ENCODE measurements around the gene TNFRSF17. TPM values are rescaled to one million over a fixed set of nuclear protein-coding genes. Genes with fewer than 3 reads are reported as not detected.
"Not testable (repeated sequence)": the region's sequence is repeated elsewhere in the genome, so short reads cannot be mapped to it uniquely, and the experiment has no call there.

Gene TNFRSF17
- total RNA-seq, 2 donors from 2014 or later = not detected

DNA sequence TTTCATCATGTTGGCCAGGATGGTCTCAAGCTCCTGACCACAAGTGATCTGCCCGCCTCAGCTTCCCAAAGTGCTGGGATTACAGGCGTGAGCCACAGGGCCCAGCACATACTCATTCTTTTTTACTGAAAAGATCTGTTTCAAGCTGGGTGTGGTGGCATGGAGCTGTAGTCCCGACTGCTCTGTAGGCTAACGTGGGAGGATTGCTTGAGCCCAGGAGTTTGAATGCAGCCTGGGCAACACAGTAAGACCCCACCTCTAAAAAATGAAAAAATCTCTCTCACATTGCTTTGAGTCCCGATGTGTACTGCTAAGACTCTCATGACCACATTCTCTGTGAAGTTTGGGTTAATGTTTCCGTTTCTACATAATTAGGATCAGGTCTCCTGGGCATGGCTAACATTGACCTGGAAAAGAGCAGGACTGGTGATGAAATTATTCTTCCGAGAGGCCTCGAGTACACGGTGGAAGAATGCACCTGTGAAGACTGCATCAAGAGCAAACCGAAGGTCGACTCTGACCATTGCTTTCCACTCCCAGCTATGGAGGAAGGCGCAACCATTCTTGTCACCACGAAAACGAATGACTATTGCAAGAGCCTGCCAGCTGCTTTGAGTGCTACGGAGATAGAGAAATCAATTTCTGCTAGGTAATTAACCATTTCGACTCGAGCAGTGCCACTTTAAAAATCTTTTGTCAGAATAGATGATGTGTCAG lies 2.3 kb downstream of the TNFRSF17 start:
- H3K27me3 ChIP-seq = no peaks in the 10 kb centered on the region
- H3K9me3 ChIP-seq = no peaks in the 10 kb centered on the region
- H3K36me3 ChIP-seq = no peaks in the 10 kb centered on the region
- no peak overlapping the region for H3K4me3 ChIP-seq
- TF ChIP-seq, protein P1, sequence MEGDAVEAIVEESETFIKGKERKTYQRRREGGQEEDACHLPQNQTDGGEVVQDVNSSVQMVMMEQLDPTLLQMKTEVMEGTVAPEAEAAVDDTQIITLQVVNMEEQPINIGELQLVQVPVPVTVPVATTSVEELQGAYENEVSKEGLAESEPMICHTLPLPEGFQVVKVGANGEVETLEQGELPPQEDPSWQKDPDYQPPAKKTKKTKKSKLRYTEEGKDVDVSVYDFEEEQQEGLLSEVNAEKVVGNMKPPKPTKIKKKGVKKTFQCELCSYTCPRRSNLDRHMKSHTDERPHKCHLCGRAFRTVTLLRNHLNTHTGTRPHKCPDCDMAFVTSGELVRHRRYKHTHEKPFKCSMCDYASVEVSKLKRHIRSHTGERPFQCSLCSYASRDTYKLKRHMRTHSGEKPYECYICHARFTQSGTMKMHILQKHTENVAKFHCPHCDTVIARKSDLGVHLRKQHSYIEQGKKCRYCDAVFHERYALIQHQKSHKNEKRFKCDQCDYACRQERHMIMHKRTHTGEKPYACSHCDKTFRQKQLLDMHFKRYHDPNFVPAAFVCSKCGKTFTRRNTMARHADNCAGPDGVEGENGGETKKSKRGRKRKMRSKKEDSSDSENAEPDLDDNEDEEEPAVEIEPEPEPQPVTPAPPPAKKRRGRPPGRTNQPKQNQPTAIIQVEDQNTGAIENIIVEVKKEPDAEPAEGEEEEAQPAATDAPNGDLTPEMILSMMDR (IDR thresholded peaks at IDR 0.05) = no peak
- H3K27ac ChIP-seq = no peak overlapping the region
- H3K4me1 ChIP-seq = no peaks in the 10 kb centered on the region
- no peak for DNase-seq (ENCODE audit: low spot score)

DNA sequence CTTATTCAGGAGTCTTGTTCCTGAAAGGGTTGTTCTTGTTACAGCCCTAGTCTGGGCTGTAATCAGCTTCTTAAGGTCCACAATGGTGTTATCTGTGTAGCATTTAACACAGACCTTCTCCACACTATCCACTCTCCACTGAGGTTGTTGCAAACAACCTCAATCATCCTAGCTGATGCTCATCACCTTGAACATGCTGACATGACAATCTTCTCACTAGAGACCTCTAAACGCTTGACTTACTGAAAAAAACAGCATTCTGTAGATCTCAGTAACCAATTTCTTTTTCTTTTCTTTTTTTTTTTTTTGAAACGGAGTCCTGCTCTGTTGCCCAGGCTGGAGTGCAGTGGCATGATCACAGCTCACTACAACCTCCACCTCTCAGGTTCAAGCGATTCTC lies 3.6 kb downstream of the TNFRSF17 start:
- DNase-seq (ENCODE audit: low spot score) = no peak
- TF ChIP-seq, protein P1 (IDR thresholded peaks at IDR 0.05) = no peak
- no peak overlapping the region for H3K4me3 ChIP-seq
- H3K9me3 ChIP-seq = no peaks in the 10 kb centered on the region
- no peaks in the 10 kb centered on the region for H3K4me1 ChIP-seq
- no peaks in the 10 kb centered on the region for H3K27me3 ChIP-seq
- H3K27ac ChIP-seq = no peak overlapping the region
- H3K36me3 ChIP-seq = no peaks in the 10 kb centered on the region

DNA sequence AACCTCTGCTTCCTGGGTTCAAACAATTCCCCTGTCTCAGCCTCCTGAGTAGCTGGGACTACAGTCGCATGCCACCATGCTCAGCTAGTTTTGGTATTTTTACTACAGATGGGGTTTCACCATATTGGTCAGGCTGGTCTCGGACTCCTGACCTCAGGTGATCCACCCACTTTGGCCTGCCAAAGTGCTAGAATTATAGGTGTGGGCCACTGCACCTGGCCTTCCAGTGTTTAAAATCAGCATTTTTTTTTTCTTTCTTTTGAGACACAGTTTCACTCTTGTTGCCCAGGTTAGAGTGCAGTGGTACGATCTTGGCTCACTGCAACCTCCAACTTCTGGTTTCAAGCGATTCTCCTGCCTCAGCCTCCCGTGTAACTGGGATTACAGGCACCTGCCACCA lies 5.3 kb downstream of the TNFRSF17 start:
- H3K4me1 ChIP-seq; H3K27me3 ChIP-seq; H3K36me3 ChIP-seq; H3K9me3 ChIP-seq; DNase-seq (ENCODE audit: low spot score); H3K27ac ChIP-seq; H3K4me3 ChIP-seq: not testable (repeated sequence)

DNA sequence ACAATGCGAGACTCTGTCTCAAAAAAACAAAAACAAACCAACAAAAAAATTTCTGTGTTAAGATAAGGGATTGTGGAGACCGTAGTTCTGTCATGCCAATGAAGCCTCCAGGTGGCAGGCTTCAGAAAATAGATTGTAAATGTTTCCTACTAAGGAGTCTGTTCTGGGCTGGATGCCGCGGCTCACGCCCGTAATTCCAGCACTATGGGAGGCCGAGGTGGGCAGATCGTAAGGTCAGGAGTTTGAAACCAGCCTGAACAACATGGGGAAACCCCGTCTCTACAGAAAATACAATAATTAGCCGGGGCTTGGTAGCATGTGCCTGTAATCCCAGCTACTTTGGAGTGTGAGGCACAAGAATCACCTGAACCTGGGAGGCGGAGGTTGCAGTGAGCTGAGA lies 7.1 kb downstream of the TNFRSF17 start:
- Histone ChIP-seq H3K9me3 (no peaks in the 10 kb centered on the region), H3K4me1 (peaks cover 0 to 11% of the 10 kb centered on the region in 2 donors), H3K27ac (no peak overlapping the region), H3K27me3 (no peaks in the 10 kb centered on the region), H3K36me3 (peaks cover 4% of the 10 kb centered on the region), H3K4me3 (no peak overlapping the region)
- TF ChIP-seq, protein P1 (IDR thresholded peaks at IDR 0.05) = no peak
- no peak for DNase-seq (ENCODE audit: low spot score)

DNA sequence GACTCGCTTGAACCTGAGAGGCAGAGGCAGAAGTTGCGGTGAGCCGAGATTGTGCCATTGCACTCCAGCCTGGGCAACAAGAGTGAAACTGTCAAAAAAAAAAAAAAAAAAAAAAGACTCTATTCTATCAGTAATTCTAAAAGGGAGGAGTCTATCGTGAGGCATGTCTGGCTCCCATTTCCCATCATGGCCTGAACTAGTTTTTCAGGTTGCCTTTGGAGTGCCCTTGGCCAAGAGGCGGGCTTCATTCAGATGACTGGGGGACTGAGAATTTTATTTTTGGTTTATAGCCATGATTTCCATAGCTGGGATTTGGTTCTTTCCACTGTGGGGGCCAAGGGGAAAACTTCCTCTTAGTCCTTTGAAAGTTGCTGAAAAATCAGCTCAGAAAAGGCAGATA lies 8.1 kb downstream of the TNFRSF17 start:
- Histone ChIP-seq H3K9me3 (no peaks in the 10 kb centered on the region), H3K4me3 (no peak overlapping the region), H3K27me3 (no peaks in the 10 kb centered on the region), H3K4me1 (peaks cover 0 to 21% of the 10 kb centered on the region in 2 donors), H3K36me3 (peaks cover 4% of the 10 kb centered on the region), H3K27ac (no peak overlapping the region)
- TF ChIP-seq, protein P1 (IDR thresholded peaks at IDR 0.05) = no peak
- DNase-seq (ENCODE audit: low spot score) = no peak

DNA sequence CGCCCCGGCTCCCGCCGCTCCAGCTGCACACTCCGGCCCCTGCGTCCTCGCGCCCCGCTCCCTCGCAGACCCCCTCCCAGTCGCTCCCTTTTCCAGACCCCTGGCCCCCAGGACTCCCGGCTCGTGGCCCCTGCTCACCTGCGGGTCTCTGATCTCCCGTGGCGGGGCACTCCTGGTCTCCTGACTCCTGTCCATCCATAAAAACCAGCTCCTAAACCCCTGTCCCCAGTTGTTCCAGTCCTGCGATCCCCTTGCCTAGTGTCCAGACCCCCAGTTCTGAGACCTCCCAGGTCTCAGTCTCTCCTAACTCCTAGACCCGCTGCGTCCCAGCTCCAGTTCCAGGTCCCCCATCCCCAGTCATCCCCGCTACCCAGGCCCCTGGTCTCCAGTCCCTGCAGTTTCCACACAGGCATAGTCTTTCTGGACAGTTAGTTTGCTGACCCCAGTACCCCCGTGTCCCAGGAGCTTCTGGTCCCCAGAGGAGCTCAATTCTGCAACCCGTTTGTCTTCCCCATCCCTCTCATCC lies 11.9 kb downstream of the TNFRSF17 start:
- Histone ChIP-seq H3K4me3 (peak overlapping the region; percentile 79 to 99), H3K27me3 (no peaks in the 10 kb centered on the region), H3K4me1 (peaks cover 0 to 25% of the 10 kb centered on the region in 2 donors), H3K27ac (peak overlapping the region; percentile 82 to 88), H3K36me3 (peaks cover 4% of the 10 kb centered on the region), H3K9me3 (no peaks in the 10 kb centered on the region)
- TF ChIP-seq, protein P1 (IDR thresholded peaks at IDR 0.05) = no peak
- no peak for DNase-seq (ENCODE audit: low spot score)

Data from right atrium auricular region (tissue), 2 donors.